ENCODE results near the gene PPP5C. TPM values are rescaled to one million over a fixed set of nuclear protein-coding genes. Genes with fewer than 3 reads are reported as not detected.

PPP5C gene
- total and polyA plus RNA-seq, 4 donors = 19.0 to 50.5 (median 28.3) TPM

- H3K27ac ChIP-seq (ENCODE audit: low read depth in 1 of 2, low read length in 2 of 2) = no peak overlapping the region
- TF ChIP-seq FOXA2 (IDR thresholded peaks at IDR 0.05) (no peak), RAD21 (IDR thresholded peaks at IDR 0.05) (no peak), EGR1 (IDR thresholded peaks at IDR 0.05; ENCODE audit: low read depth in 2 of 2) (no peak), CTCF (IDR thresholded peaks at IDR 0.05; ENCODE audit: low read depth, low read length, missing input control) (no peak), JUND (IDR thresholded peaks at IDR 0.05) (no peak), FOXA1 (IDR thresholded peaks at IDR 0.05) (no peak), ATF3 (IDR thresholded peaks at IDR 0.05) (no peak), REST (IDR thresholded peaks at IDR 0.05) (no peak), TAF1 (conservative IDR thresholded peaks at IDR 0.05) (no peak), NR2F2 (IDR thresholded peaks at IDR 0.05) (no peak), SP1 (IDR thresholded peaks at IDR 0.05) (no peak), YY1 (IDR thresholded peaks at IDR 0.05) (no peak), ZBTB33 (IDR thresholded peaks at IDR 0.05) (no peak), RXRA (IDR thresholded peaks at IDR 0.05) (no peak), GABPA (IDR thresholded peaks at IDR 0.05 in 1 of 2, conservative IDR thresholded peaks at IDR 0.05 in 1 of 2) (no peak), HNF4A (conservative IDR thresholded peaks at IDR 0.05) (no peak)
- TF ChIP-seq, protein P1, sequence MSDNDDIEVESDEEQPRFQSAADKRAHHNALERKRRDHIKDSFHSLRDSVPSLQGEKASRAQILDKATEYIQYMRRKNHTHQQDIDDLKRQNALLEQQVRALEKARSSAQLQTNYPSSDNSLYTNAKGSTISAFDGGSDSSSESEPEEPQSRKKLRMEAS (IDR thresholded peaks at IDR 0.05) = no peak
- no peak for DNase-seq (ENCODE audit: low spot score)
- peaks cover 2 to 19% (median 8%) of the 10 kb centered on the region in 4 donors for H3K4me1 ChIP-seq (ENCODE audit: control insufficient read depth in 4 of 4, insufficient read depth in 4 of 4, low read length in 3 of 4)
- no peaks in the 10 kb centered on the region for H3K36me3 ChIP-seq (ENCODE audit: control insufficient read depth in 4 of 4, insufficient read depth in 3 of 4, low read depth in 1 of 4, low read length in 3 of 4)
- peaks cover 0 to 6% (median 2%) of the 10 kb centered on the region in 4 donors for H3K27me3 ChIP-seq (ENCODE audit: control insufficient read depth in 4 of 4, insufficient read depth in 4 of 4, low read length in 3 of 4)
- WGBS = 31% methylated on average over 23 of the region's 23 CpGs
- no peaks in the 10 kb centered on the region for H3K9me3 ChIP-seq (ENCODE audit: control insufficient read depth in 4 of 4, low read length in 3 of 4)
- H3K9ac ChIP-seq (ENCODE audit: low read depth in 1 of 2, low read length in 2 of 2) = no peak overlapping the region
- H3K4me3 ChIP-seq (ENCODE audit: low read depth in 1 of 3, low read length in 3 of 3) = no peak overlapping the region
Observed at GRCh38 chr19:46407856-46408663, 61.2 kb downstream of the PPP5C start.

Data from liver (tissue), 9 donors.